ENCODE measurements around the gene UBR4.

Gene UBR4

DNA sequence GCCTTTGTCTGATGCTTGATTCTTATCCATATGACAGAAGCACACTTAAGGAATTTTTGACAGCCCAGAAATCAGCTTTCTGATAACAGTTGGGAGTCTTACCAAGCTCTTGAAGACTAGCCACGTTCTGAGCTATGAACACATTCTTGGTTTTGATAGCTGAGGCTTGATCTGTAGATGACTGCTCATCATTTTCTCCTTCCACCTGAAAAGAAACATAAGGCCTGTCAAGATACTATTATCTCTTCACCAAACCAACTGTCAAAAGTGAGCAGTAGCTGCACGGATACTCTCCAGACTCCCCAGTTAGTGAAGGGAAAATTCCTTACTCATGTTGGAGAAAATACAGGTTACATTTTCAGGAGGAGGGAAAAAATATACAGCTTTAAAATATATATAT is 12.2 kb downstream of the UBR4 start:
- Histone ChIP-seq H3K9me3 (ENCODE audit: insufficient read depth, low read length) (no peaks in the 10 kb centered on the region), H3K4me3 (ENCODE audit: low read length) (no peak overlapping the region), H3K4me2 (ENCODE audit: low read length) (no peak overlapping the region), H3K27ac (ENCODE audit: low read length) (no peak overlapping the region), H4K20me1 (ENCODE audit: insufficient read depth, low read length) (peaks cover 34% of the 10 kb centered on the region), H3K79me2 (ENCODE audit: low read length) (peaks cover 44% of the 10 kb centered on the region), H3K9ac (ENCODE audit: low read length) (no peak overlapping the region), H2AFZ (ENCODE audit: low read depth, low read length) (no peak overlapping the region), H3K36me3 (replicated peaks; ENCODE audit: low read depth, low read length) (peaks cover 43% of the 10 kb centered on the region), H3K27me3 (ENCODE audit: low read depth, low read length) (no peaks in the 10 kb centered on the region), H3K4me1 (ENCODE audit: low read length) (no peaks in the 10 kb centered on the region)
- TF ChIP-seq, protein P1, sequence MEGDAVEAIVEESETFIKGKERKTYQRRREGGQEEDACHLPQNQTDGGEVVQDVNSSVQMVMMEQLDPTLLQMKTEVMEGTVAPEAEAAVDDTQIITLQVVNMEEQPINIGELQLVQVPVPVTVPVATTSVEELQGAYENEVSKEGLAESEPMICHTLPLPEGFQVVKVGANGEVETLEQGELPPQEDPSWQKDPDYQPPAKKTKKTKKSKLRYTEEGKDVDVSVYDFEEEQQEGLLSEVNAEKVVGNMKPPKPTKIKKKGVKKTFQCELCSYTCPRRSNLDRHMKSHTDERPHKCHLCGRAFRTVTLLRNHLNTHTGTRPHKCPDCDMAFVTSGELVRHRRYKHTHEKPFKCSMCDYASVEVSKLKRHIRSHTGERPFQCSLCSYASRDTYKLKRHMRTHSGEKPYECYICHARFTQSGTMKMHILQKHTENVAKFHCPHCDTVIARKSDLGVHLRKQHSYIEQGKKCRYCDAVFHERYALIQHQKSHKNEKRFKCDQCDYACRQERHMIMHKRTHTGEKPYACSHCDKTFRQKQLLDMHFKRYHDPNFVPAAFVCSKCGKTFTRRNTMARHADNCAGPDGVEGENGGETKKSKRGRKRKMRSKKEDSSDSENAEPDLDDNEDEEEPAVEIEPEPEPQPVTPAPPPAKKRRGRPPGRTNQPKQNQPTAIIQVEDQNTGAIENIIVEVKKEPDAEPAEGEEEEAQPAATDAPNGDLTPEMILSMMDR (IDR thresholded peaks at IDR 0.05; ENCODE audit: low read depth, low read length) = no peak
- TF ChIP-seq EZH2phosphoT487 (IDR thresholded peaks at IDR 0.05; ENCODE audit: low read depth) = no peak

DNA sequence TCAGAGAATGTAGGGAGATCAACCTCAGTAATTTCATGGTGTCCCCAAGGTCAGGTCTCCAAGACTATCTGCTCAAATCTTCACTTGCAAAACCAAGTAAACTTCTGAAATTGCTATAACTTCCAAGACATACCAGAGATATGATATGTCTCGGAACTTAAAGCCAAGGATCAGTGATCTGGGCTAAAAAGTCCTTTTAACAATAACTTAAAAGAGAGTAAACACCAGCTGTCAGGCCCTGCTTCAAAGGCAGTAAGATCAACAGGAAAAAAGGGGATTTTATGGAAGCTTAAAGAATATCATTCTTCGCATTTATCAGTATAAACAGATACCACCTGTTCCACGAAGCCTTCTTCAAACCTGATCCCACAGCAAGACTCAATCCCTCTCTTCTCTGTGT is 13.7 kb downstream of the UBR4 start:
- H3K4me3 ChIP-seq (ENCODE audit: low read length) = no peak overlapping the region
- peaks cover 29% of the 10 kb centered on the region for H3K79me2 ChIP-seq (ENCODE audit: low read length)
- H3K4me2 ChIP-seq (ENCODE audit: low read length) = no peak overlapping the region
- no peak overlapping the region for H3K9ac ChIP-seq (ENCODE audit: low read length)
- TF ChIP-seq, protein P1 (IDR thresholded peaks at IDR 0.05; ENCODE audit: low read depth, low read length) = no peak
- H2AFZ ChIP-seq (ENCODE audit: low read depth, low read length) = no peak overlapping the region
- H3K36me3 ChIP-seq (replicated peaks; ENCODE audit: low read depth, low read length) = peaks cover 54% of the 10 kb centered on the region
- H3K27me3 ChIP-seq (ENCODE audit: low read depth, low read length) = no peaks in the 10 kb centered on the region
- no peaks in the 10 kb centered on the region for H3K4me1 ChIP-seq (ENCODE audit: low read length)
- H3K27ac ChIP-seq (ENCODE audit: low read length) = no peak overlapping the region
- H4K20me1 ChIP-seq (ENCODE audit: insufficient read depth, low read length) = peaks cover 19% of the 10 kb centered on the region
- H3K9me3 ChIP-seq (ENCODE audit: insufficient read depth, low read length) = no peaks in the 10 kb centered on the region

DNA sequence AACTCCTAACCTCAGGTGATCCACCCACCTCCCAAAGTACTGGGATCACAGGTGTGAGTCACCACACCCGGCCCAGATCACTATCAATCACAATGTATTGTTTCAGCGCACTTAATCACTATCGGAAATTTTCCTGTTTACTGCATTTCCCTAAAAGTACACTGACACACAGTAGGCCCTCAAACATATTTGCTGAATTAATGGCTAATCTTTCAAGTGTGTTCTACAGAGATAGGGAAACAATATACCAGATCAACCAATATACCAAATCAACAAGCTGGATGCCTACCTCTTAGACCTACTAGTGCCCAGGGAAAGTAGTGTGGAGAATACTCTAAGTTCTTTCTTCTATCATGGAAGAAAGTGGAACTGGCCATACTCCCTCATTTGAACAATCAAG is 17.1 kb downstream of the UBR4 start:
- H3K27me3 ChIP-seq (ENCODE audit: low read depth, low read length) = no peaks in the 10 kb centered on the region
- H3K27ac ChIP-seq (ENCODE audit: low read length) = no peak overlapping the region
- TF ChIP-seq, protein P1 (IDR thresholded peaks at IDR 0.05; ENCODE audit: low read depth, low read length) = no peak
- TF ChIP-seq EZH2phosphoT487 (IDR thresholded peaks at IDR 0.05; ENCODE audit: low read depth) = no peak
- no peak overlapping the region for H3K9ac ChIP-seq (ENCODE audit: low read length)
- H3K79me2 ChIP-seq (ENCODE audit: low read length) = peaks cover 6% of the 10 kb centered on the region; the same call in 1 of the 2 replicates
- no peaks in the 10 kb centered on the region for H3K9me3 ChIP-seq (ENCODE audit: insufficient read depth, low read length)
- peaks cover 41% of the 10 kb centered on the region for H3K36me3 ChIP-seq (replicated peaks; ENCODE audit: low read depth, low read length)
- no peak overlapping the region for H3K4me2 ChIP-seq (ENCODE audit: low read length)
- H3K4me1 ChIP-seq (ENCODE audit: low read length) = no peaks in the 10 kb centered on the region
- no peak overlapping the region for H3K4me3 ChIP-seq (ENCODE audit: low read length)
- H4K20me1 ChIP-seq (ENCODE audit: insufficient read depth, low read length) = no peaks in the 10 kb centered on the region
- no peak overlapping the region for H2AFZ ChIP-seq (ENCODE audit: low read depth, low read length)

DNA sequence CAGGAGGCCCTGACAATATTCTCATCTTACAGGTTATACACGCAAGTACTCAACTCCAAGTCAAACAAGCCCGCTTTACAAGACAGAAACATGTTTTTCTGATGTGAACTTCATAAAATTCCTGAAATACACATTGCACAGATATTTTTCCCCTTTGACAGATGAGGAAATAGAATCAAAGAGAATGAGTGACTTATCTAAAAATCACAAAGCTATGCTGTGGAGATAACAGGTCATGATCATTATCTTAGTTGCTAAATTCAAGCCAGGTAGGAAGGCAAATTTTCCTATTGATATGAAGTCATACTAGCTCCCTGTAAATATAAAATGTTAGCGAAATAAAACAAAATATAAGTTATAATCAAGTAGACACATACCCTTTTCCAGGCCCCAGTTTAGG is 18.3 kb downstream of the UBR4 start:
- Histone ChIP-seq H3K4me1 (ENCODE audit: low read length) (peaks cover 2% of the 10 kb centered on the region; the same call in 1 of the 2 replicates), H3K4me2 (ENCODE audit: low read length) (no peak overlapping the region), H3K9me3 (ENCODE audit: insufficient read depth, low read length) (no peaks in the 10 kb centered on the region), H3K27ac (ENCODE audit: low read length) (no peak overlapping the region), H3K36me3 (replicated peaks; ENCODE audit: low read depth, low read length) (peaks cover 40% of the 10 kb centered on the region), H4K20me1 (ENCODE audit: insufficient read depth, low read length) (no peaks in the 10 kb centered on the region), H3K9ac (ENCODE audit: low read length) (no peak overlapping the region), H3K79me2 (ENCODE audit: low read length) (0 out of 2 replicates have a peak, but pooled peaks cover 6% of the 10 kb centered on the region), H2AFZ (ENCODE audit: low read depth, low read length) (no peak overlapping the region), H3K4me3 (ENCODE audit: low read length) (no peak overlapping the region), H3K27me3 (ENCODE audit: low read depth, low read length) (no peaks in the 10 kb centered on the region)
- TF ChIP-seq EZH2phosphoT487 (IDR thresholded peaks at IDR 0.05; ENCODE audit: low read depth) = no peak
- TF ChIP-seq, protein P1 (IDR thresholded peaks at IDR 0.05; ENCODE audit: low read depth, low read length) = no peak

All from OCI-LY3 (cell line).